ENCODE data around the gene CUL5.
"Not testable (repeated sequence)": the region's sequence is repeated elsewhere in the genome, so short reads cannot be mapped to it uniquely, and the experiment has no call there.

The CUL5 gene

DNA sequence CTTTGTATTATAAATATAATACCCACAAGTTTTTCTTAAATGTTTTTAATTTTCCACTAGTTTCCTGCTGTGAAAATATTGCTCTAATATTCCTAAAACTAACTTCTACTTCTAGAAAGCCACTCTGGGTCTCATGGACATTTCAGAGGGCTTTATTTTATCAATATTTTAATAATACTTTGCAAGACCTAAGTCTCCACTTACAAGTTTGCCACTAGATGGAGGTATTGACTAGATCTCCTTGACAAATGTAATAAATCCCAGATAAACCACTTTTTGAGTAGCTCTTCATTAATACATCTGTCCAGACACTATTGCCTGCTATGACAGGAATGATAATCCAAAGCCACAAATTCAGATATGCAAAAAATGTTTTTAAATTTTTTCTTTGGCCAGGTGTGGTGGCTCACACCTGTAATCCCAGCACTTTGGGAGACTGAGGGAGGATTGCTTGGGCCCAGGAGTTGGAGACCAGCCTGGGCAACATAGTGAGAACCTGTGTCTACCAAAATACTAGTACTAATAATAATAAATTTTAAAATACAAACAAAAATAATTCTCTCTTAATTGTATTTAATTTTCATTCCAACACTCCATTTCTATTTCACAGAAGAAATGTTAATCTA is 109.2 kb downstream of the CUL5 start:
- peak in 1 of 2 donors; percentile 40 for DNase-seq

DNA sequence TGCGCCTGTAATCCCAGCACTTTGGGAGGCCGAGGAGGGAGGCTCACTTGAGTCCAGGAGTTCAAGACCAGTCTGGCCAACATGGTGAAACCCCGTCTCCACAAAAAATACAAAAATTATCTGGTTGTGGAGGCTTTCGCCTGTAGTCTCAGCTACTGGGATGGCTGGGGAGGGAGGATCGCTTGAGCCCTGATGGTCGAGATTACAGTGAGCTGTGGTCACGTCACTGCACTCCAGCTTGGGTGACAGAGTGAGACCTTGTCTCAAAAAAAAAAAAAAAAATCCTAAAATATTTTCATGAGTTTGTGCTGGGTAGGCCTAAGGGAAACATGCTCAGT is 112.2 kb downstream of the CUL5 start:
- DNase-seq: not testable (repeated sequence)

DNA sequence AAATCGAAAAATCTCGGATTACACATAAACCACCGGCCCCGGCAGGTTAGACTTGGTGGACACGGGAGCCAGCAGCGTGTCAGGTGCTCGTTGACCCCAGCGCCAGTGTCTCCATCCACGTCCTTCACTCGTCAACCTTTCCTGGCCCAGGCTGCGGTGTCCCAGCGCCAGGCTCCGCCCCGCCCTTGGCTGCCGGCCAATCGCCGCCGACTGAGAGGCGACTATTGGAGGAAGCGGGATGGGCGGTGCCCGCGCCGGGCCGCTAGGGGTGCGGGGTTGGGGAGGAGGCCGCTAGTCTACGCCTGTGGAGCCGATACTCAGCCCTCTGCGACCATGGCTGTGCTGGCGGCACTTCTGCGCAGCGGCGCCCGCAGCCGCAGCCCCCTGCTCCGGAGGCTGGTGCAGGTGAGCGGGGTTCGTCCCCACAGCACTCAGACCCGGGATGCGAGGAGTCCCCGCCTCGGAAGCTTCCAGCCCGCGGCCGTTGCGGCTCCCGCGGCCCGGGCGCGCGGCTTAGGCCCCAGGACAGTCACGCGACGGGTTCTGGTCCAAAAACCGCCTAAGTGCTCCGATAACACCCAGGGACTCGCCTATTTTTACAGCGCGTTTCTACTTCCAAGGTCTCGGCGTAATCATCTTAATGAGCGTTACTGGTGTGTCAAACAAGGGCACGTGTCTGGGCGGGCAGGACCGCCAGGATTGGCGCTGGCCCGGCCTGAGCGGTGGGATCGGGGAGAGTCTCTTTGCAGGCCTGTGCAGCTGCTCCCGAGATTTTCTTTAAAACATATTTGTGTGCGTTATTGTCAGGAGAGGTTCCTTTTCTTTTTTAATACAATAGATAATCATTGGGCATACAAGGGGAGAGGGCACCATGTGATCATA is 112.8 kb downstream of the CUL5 start, which contains the start of gene ACAT1:
TSS of gene ACAT1 (plus strand) at position 294 of the 882 bp plus-strand sequence. CDS start at position 334, 40 bp downstream.
- DNase-seq: peak; percentile 91 to 94

DNA sequence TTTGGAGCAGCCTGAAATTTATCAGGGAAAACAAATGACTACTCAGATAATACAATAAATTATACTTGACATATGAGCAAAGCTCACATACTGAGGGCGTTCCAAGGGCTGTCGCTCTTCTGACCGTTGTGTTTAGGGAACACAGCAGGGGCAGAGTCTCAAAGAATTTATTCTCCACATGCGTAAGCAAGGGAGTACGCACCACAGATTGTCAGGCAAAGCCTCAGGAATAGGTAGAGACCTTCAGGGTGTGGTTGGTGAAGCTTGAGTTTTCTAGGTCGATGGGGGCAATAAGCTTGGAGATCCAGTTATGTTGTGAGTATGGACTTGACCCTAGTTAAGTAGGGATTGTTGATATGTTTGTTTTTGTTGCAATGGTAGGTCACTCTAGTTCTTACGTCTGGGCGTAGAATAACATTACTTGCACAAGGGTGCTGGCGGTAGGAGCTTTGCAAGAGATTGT is 113.5 kb downstream of the CUL5 start:
- DNase-seq: no peak

- no peak for DNase-seq
These were observed 116.4 kb downstream of the CUL5 start for GRCh38 chr11:108125096-108125495.

- no peak for DNase-seq
These were observed 120.1 kb downstream of the CUL5 start for GRCh38 chr11:108128772-108129171.

GRCh38 chr11:108131993-108132392 is 123.3 kb downstream of the CUL5 start:
- DNase-seq: no peak

DNA sequence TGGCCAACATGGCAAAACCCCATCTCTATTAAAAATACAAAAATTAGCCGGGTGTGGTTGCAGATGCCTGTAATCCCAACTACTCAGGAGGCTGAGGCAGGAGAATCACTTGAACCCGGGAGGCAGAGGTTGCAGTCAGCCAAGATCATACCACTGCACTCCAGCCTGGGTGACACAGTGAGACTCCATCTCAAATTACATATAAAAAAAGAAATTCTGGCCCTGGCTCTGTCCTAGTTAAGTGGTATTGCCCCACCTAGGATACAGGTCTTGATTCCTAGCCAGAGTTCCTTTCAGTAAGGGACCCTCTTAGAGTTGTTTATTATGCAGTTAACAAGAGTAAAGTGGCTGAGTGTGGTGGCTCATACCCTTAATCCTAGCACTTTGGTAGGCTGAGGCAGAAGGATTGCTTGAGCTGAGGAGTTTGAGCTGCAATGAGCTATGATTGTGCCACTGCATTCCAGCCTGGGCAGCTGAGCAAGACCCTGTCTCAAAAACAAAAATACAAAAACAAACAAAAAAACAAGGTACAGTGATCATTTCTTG is 124.4 kb downstream of the CUL5 start:
- DNase-seq: not testable (repeated sequence)

- DNase-seq: peak in 1 of 2 donors; percentile 30
These were observed 127.3 kb downstream of the CUL5 start for GRCh38 chr11:108135845-108136544.

GRCh38 chr11:108137212-108137611 is 128.5 kb downstream of the CUL5 start:
- DNase-seq: no peak

GRCh38 chr11:108142304-108142703 is 133.6 kb downstream of the CUL5 start:
- no peak for DNase-seq

DNA sequence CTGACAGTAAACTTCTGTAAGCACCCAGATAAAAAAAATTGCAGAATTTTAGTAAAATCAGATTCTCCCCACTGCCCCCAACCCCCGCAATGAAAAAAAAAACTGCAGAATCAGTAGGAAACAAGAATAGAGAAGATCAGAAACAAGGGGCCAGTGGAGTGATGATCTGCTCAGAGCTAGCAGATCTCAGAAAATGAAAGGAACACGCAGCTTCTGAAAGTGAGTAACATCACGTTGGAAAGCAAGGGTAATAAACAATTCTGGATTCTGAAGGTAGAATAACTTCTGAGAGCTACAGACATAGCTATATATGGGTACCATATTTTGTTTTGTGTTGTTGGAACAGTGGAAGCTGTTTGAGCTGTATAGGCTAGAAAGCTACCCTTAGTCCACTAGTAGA is 135.9 kb downstream of the CUL5 start:
- no peak for DNase-seq

DNA sequence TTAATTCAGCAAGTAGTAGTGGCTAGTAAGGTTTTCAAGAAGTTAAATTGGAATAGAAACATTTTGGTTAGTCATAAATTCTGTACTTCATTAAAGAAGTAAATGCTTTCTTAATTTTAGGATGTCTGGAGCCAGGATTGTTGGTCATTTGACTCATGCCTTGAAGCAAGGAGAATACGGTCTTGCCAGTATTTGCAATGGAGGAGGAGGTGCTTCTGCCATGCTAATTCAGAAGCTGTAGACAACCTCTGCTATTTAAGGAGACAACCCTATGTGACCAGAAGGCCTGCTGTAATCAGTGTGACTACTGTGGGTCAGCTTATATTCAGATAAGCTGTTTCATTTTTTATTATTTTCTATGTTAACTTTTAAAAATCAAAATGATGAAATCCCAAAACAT is 138.5 kb downstream of the CUL5 start:
- no peak for DNase-seq

- no peak for DNase-seq
These were observed 139.9 kb downstream of the CUL5 start for GRCh38 chr11:108148556-108148955.

DNA sequence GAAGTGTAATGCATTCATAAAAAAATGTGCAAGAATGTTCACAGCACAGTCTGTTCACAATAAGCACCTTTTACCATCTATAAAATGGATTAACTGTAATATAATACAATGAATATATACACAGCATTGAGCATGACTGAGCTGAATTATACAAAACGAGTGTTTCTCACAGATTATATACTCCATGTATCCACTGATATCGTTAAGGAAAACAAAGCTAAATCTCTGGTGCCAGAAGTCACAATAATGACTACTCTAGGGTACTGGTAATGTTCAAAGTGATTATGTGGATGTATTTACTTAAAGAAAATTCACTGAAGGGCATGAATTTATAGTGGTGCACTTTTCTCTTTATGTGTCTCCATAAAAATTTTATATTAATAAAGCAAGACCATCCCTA is 145.9 kb downstream of the CUL5 start:
- no peak for DNase-seq
